Coronary artery (tissue), 2 donors: ENCODE measurements around the gene ZBTB7C.

Experiments
- DNase-seq: peaks from one replicate; pipeline ENCODE4 v3.0.0-alpha.2; 2017; ENCODE audit warnings: low spot score
- H3K27ac ChIP-seq, 2 donors: fragments of 200-600 bp; sonication (generic); one replicate each; pipeline ENCODE4 v1.5.1; 2016 to 2019
- H3K4me3 ChIP-seq: fragments of 200-600 bp; sonication (generic); 2 replicates; pipeline ENCODE4 v1.5.1; 2016; ENCODE audit warnings: mild to moderate bottlenecking, moderate library complexity
- TF ChIP-seq, protein P1 (sequence below): fragments of 200-600 bp; sonication (generic); IDR thresholded peaks from one replicate; pipeline ENCODE4 v1.5.1; 2019; ENCODE audit warnings: antibody characterized with exemption

ZBTB7C gene

GRCh38 chr18:48263914-48264902, 145.0 kb downstream of the ZBTB7C start:
- DNase-seq: no peak

GRCh38 chr18:48263192-48263853, 145.9 kb downstream of the ZBTB7C start:
- Histone ChIP-seq H3K27ac (no peak overlapping the region), H3K4me3 (no peak overlapping the region)
- TF ChIP-seq, protein P1, sequence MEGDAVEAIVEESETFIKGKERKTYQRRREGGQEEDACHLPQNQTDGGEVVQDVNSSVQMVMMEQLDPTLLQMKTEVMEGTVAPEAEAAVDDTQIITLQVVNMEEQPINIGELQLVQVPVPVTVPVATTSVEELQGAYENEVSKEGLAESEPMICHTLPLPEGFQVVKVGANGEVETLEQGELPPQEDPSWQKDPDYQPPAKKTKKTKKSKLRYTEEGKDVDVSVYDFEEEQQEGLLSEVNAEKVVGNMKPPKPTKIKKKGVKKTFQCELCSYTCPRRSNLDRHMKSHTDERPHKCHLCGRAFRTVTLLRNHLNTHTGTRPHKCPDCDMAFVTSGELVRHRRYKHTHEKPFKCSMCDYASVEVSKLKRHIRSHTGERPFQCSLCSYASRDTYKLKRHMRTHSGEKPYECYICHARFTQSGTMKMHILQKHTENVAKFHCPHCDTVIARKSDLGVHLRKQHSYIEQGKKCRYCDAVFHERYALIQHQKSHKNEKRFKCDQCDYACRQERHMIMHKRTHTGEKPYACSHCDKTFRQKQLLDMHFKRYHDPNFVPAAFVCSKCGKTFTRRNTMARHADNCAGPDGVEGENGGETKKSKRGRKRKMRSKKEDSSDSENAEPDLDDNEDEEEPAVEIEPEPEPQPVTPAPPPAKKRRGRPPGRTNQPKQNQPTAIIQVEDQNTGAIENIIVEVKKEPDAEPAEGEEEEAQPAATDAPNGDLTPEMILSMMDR: no peak
- DNase-seq: no peak

More at GRCh38 chr18:48263914-48264902, 145.0 kb downstream of the ZBTB7C start:
- Histone ChIP-seq H3K4me3 (no peak overlapping the region), H3K27ac (no peak overlapping the region)
- TF ChIP-seq, protein P1: no peak

DNA sequence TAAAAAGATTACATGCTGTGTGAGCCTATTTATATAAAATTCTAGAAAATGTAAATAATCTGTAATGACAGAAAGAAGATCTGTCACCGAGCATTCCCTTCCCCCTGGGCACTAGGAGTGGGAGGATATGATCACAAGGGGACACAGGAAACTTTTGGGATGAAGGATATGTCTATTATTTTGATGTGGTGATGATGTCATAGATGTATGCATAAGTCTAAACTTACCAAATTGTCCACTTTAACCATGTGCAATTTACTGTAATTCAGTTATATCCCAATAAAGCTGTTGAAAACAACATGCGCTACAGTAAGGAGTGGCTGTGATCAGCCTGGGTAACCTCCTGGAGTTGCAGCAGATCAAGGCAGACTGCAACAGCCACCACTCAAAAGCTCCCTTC, 148.9 kb downstream of the ZBTB7C start:
- TF ChIP-seq, protein P1: no peak
- no peak for DNase-seq
- H3K4me3 ChIP-seq: no peak overlapping the region
- H3K27ac ChIP-seq: no peak overlapping the region

- DNase-seq: no peak
- no peak overlapping the region for H3K4me3 ChIP-seq
- H3K27ac ChIP-seq: no peak overlapping the region
- TF ChIP-seq, protein P1: no peak
Observed at GRCh38 chr18:48256848-48257247, 152.3 kb downstream of the ZBTB7C start.

DNA sequence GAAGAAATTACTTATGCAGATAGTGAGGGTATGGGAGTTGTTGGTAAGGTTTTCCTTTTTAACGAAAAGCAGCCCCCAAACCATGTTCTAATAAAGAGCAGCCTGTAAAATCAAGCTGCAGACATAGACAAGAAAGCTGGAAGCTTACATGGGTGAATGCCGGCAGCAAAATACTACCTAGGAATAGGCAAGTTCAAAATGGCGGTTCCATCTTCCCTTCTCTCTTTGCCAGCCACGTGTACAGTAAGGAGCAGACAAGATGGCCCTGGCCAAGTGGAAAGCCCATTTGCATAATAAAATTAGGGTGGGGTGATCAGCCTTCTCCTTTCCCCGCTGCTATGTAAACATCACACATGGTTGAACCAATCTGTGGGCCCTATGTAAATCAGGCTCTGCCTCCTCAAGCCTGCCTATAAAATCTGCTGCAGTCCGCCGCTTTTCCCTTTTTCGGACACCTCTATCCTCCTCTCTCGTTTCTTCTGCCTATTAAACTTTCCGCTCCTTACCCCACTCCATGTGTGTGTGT, 155.0 kb downstream of the ZBTB7C start:
- TF ChIP-seq, protein P1: no peak
- Histone ChIP-seq H3K4me3 (no peak overlapping the region), H3K27ac (no peak overlapping the region)
- DNase-seq: no peak

GRCh38 chr18:48252525-48252924, 156.7 kb downstream of the ZBTB7C start:
- no peak overlapping the region for H3K4me3 ChIP-seq
- H3K27ac ChIP-seq: no peak overlapping the region
- DNase-seq: no peak
- TF ChIP-seq, protein P1: no peak
